LHCN-M2 (cell line): ENCODE data around the gene AHNAK2. TPM values are rescaled to one million over a fixed set of nuclear protein-coding genes. Genes with fewer than 3 reads are reported as not detected.
"Not testable (repeated sequence)": the region's sequence is repeated elsewhere in the genome, so short reads cannot be mapped to it uniquely, and the experiment has no call there.

Experiments used
- DNase-seq: peaks from one replicate; pipeline ENCODE4 v3.0.0-alpha.2; 2012; ENCODE audit warnings: low read depth
- polyA plus RNA-seq: library from polyadenylated mRNA; unstranded; fragments of >200 nt; gene quantifications from one replicate; pipeline ENCODE4 v1.2.1, GENCODE V29; 2012; ENCODE audit warnings: missing spikeins
- total RNA-seq: library from RNA; depleted of rRNA; stranded (reverse); fragments of >200 nt; gene quantifications from 2 replicates; pipeline ENCODE4 v1.2.3, GENCODE V29; 2014; rRNA removed

Gene AHNAK2
- 65.9 and 88.2 TPM in 2 replicates for total RNA-seq
- polyA plus RNA-seq = 81.2 TPM

DNA sequence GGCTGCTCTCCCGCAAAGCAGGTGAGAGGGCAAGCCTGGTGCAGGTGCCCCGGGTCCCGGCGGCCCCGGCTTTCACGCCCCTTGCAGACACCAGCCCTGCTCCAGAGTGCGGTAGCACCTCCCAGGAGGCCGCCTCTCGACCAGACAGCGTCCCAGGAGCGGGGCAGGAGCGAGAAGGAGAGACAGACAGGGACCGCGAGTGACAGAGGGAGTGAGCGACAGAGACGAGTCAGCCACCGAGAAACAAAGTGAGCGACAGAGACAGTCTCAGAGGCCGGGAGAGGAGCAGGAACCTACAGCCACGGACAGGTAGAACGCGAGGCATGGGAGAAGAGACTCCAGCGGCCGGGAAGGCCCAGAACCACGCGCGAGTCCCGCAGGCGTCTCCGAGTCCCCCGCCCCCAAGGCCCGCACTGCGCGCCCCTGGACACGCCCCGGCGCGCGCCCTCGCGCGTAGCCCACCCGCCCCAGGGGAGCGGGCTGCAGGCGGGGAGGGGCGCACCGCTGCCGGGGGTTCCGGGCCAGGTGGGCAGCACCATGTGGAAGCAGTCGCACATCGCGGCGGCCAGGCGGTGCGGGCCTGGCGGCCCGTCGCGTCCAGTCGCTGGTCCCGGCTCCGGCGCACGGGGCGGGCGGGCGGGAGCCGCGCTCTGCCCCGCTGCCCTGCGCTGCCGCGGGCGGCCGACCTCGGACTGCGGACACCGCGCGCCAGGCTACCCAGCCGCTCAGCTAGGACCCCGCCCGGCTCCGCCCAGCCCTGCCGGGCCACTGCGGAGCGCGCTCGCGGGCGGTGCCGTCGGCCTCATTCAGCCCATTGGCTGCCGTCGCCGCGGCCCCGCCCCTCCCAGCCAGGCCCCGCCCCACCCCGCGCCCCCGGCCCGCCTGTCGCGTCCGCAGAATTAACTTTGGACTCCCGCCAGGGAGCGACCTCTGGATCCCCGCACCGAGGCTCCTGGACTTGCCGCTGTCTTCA is at the start of gene AHNAK2:
TSS of gene AHNAK2 (minus strand) at position 694 of the 973 bp plus-strand sequence. CDS start at position 557, 137 bp downstream.
- peak; percentile 62 for DNase-seq

- DNase-seq = not testable (repeated sequence)
Measured at GRCh38 chr14:105027718-105028117, 49.5 kb upstream of the AHNAK2 start.

- peak; percentile 58 for DNase-seq
Measured at GRCh38 chr14:105026802-105027563, 48.8 kb upstream of the AHNAK2 start.

DNA sequence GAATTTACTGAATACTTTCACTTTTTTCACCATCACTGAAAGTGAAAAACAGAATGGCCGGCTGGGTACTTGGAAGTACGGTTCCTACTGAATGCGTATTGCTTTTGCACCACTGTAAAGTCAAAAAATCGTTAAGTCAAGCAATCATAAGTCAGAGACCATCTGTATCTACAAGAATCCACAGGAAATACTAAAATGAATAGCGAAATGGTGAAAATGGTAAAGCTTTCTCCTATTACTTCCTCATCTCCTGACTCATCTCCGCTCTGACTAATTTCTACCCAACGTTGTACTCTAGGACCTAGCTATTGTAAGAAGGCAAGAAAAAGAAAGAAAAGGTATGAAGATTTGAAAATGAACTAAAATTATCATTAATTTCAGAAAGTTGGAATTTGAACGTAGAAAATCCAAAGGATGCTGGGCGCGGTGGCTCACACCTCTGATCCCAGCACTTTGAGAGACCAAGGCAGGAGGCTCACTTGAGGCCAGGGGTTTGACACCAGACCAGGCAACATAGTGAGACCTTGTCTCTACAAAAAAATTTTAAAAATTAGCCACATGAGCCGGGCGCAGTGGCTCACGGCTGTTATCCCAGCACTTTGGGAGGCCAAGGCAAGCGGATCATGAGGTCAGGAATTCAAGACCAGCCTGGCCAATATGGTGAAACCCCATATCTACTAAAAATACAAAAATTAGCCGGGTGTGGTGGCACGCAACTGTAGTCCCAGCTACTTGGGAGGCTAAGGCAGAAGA is 48.0 kb upstream of the AHNAK2 start:
- peak; percentile 70 for DNase-seq

DNA sequence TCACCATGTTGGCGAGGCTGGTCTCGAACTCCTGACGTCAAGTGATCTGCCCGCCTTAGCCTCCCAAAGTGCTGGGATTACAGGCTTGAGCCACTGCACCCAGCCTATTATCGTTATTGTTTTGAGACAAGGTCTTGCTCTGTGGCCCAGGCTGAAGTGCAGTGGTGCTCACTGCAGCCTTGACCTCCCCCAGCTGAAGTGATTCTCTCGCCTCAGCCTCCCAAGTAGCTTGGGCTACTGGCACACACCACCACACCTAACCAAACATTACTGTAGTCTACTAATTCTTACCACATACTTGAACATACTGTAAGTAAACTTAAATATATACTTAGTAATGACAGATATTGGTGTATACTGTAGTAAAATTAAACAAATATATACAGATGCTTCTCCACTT is 47.3 kb upstream of the AHNAK2 start:
- DNase-seq = no peak

DNA sequence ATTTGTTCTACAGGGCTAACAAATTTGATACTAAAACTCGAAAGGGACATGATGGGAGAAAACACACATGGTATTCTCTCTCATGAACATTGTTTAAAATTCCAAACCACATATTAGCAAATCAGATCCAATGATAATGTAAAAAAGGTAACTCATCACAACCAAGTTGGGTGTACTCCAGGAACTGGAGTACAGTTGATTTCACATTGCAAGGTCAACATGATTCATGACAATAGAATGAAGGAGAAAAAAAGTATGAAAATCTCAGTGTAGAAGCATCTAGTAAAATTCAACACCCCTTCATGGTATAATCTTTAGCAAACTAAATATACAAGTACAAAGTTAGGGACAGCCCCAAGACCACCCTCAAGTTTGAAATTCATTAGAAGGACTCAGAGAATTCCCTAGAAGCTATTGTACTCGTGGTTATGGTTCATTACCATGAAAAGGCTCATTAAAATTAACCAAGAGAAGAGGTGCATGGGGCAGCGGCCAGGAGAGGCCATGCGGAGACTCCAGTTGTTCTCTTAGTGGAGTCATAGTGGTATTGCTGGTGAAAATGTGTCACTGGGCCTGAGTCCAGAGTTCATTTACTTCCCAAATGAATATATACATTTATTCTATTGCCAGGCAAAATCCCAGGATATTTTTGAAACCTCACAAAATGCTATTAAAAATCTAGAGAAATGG is 45.8 kb upstream of the AHNAK2 start:
- DNase-seq = peak; percentile 83

DNA sequence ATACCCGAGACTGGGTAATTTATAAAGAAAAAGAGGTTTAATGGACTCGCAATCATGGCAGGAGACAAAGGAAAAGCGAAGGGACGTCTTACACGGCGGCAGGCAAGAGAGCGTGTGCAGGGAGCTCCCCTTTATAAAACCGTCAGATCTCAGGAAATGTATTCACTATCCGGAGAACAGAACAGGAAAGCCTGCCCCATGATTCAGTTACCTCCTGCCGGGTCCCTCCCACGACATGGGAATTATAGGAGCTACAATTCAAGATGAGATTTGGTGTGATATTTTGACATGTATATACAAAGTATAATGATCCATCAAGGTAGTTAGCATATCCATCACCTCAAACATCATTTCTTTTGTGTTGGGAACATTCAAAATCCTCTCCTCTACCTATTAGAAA is 45.0 kb upstream of the AHNAK2 start:
- no peak for DNase-seq

DNA sequence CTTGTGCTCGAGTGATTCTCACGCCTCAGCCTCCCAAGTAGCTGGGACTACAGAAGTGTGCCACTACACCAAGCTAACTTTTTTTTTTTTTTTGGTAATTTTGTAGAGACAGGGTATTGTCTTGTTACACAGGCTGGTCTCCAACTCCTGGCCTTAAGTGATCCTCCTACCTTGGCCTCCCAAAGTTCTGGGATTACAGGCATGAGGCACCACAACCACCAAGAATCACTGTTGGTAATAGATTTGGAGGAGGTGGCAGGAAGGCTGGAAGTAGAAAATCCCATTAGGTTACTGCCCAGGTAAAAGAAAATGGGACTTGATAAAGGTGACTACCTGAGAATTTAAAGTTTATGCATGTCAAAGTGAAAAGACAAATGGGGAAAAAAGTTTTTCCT is 44.1 kb upstream of the AHNAK2 start:
- no peak for DNase-seq

DNA sequence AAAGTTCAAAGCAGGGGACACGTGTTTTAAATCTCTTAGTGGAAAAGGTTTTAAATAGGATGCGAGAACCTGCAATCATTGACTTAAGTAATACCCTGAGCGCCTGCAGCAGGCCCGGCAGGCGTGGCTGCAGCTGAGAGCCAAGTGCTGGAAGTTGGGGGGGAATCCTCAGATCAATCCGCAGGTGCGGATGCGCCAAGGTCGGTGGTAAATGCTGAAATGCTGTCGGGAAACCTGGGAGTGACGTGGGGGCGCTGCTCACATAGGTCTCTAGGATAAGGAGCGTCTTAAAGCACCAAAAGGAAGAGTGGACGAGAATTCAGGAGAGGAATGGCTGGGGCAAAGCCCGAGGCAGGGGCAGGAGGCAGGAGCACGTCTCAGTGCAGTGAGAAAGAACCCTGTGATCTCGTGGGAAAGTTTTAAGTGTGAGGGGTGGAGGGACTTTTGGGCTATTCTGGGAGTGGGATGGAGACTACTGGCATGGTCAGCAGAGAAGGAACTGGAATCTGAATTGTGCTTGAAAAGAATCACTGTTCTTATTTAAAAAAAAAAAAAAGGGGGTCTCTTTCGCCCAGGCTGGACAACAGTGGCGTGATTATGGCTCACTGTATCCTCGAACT is 43.6 kb upstream of the AHNAK2 start:
- DNase-seq = peak; percentile 50

- peak; percentile 95 for DNase-seq
Measured at GRCh38 chr14:105020815-105021655, 42.9 kb upstream of the AHNAK2 start, which contains the start of gene CDCA4. TSS of gene CDCA4 (minus strand) at chr14:105021083. CDS start at chr14:105011929, 9,154 bp downstream.

DNA sequence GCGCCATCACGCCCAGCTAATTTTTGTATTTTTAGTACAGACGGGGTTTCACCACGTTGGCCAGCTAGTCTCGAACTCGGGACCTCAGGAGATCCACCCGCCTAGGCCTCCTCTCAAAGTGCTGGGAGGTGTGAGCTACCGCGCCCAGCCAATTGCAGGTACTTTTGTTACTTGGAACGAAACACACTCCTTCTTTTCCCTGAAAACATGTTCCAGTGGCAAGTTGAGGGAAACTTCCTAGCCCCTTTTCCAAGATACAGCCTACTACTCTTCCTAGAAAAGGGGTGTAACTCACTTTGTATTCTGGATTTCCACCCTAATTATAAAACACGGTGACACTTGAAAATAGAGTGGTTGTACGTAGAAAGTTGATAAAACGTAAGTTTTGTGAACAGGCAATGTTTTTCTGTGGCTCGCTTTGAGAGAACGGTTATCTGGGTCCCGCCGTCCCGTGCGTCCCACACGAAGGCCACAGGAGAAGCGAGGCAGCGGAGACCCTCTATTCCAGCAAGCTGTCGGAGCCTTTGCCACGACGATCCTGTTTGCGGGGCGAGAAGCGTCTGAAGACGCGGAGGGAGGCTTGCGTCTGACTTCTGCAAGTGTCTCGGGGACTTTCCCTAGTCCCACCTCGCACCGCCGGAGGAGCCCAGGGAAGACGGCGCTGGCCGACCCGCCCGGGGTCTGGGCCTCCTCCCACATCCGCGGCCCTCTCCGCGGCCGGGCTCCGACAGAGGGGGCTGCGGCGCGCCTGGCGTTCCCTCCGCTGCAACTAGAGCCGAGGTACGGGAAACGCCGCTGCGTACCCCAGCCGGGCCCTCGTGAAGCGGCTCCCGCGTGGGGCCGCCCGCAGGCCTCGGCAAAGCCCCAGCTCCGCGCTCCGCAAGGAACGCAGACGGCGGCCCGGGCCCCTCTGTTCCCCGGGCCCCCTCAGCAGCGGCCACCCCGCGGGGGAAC is 42.0 kb upstream of the AHNAK2 start:
- no peak for DNase-seq

DNA sequence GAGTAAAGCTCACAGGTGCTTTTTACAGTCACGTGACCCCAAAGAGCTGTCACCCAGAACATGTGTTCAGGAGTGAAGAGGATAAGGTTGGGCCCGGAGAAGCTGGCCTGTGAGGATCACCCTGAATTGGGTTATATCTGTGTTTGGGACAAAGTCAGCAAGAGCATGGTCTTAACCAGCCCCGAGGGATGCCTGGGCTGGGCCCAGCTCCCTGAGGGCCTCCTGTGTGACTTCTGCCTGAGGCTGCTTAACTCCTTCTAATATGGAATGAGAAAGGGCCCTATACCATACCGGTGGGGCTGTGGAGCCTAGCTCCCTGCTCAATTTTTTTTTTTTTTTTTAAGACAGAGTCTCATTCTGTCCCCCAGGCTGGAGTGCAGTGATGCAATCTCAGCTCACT is 40.2 kb upstream of the AHNAK2 start:
- DNase-seq = no peak

GRCh38 chr14:105015905-105016304 is 37.7 kb upstream of the AHNAK2 start:
- DNase-seq = no peak

GRCh38 chr14:105015242-105015641 is 37.1 kb upstream of the AHNAK2 start:
- DNase-seq = no peak

GRCh38 chr14:105014631-105015030 is 36.5 kb upstream of the AHNAK2 start:
- no peak for DNase-seq

DNA sequence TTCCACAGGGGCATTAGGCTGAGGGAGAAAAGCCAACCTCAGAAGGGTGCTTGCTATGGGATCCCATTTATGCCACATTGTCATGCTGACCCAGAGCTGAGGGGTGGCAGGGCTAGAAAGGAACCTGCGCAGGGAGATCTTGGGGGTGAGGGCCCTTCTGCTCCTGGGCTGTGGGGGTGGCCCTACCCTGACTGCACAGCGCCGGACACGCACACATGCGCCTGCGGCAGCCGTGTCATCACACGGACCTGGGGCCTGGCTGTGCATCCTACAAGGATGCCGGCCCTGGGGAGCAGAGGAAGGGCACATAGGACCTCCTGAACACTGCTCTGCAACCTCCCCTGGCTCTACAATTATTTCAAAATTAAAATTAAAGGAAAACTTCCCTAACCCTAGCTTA is 35.9 kb upstream of the AHNAK2 start:
- DNase-seq = no peak

DNA sequence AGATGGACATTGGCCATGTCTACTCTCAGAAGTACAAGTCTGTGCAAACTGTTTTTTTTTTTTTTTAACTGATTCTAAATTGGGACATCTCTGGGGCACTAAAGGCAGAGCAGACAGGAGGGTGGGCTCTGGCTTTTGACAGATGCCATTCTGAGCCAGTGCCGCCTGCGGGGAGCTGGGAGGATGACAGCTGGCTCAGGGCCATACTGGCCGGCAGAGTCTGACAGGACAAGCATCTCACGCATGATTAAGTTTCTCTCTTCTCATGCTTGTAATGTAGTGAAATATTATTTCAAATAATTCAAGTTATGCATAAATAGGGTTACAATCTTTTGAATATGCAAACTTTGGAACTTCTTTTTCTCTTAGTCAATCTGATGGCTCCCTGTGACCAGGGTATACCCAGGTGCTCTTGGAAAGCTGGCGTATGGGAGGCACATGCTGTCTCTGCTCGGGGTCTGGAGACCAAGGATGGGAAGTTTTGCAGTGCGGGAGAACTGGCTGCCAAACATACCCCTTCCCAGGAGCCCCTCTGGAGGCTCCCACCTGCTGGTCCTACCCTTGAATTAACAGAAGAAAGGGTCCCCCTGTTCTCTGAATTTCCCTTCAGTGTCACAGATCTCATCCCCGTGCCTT is 35.1 kb upstream of the AHNAK2 start:
- no peak for DNase-seq
